ENCODE results near the gene RBM17. TPM values are rescaled to one million over a fixed set of nuclear protein-coding genes. Genes with fewer than 3 reads are reported as not detected.

The RBM17 gene
- total RNA-seq, 1 experiment from 2014 or later: 160 TPM

GRCh38 chr10:6044751-6045313 lies 44.0 kb upstream of the RBM17 start:
- ChIA-PET POLR2A (no interaction called here), CTCF (no interaction called here)
- no peaks in the 10 kb centered on the region for H3K4me1 Mint-ChIP-seq
- H3K36me3 Mint-ChIP-seq: no peaks in the 10 kb centered on the region
- DNase-seq (ENCODE audit: low spot score) (no peak), ATAC-seq (no peak)
- H3K9me3 Mint-ChIP-seq: no peaks in the 10 kb centered on the region
- no peak for TF ChIP-seq NFYB (CRISPR knock-in tag; conservative IDR thresholded peaks at IDR 0.05; ENCODE audit: low read depth)
- TF ChIP-seq HMGXB4 (CRISPR knock-in tag; IDR thresholded peaks at IDR 0.05): no peak
- TF ChIP-seq OVOL2 (CRISPR knock-in tag; IDR thresholded peaks at IDR 0.05; ENCODE audit: borderline replicate concordance): no peak
- TF ChIP-seq ESRRA (CRISPR knock-in tag; IDR thresholded peaks at IDR 0.05; ENCODE audit: borderline replicate concordance): no peak
- no peak for TF ChIP-seq SMAD4 (CRISPR knock-in tag; IDR thresholded peaks at IDR 0.05)
- TF ChIP-seq CDX4 (CRISPR knock-in tag; IDR thresholded peaks at IDR 0.05; ENCODE audit: borderline replicate concordance): no peak
- no peak for TF ChIP-seq NR3C1 (CRISPR knock-in tag; conservative IDR thresholded peaks at IDR 0.05; ENCODE audit: low read depth)
- no peak for TF ChIP-seq ATF3 (CRISPR knock-in tag; conservative IDR thresholded peaks at IDR 0.05)
- no peak for TF ChIP-seq TEAD1 (CRISPR knock-in tag; IDR thresholded peaks at IDR 0.05)
- TF ChIP-seq ETV6 (CRISPR knock-in tag; IDR thresholded peaks at IDR 0.05): no peak
- TF ChIP-seq NR2C2 (CRISPR knock-in tag; IDR thresholded peaks at IDR 0.05): no peak
- TF ChIP-seq FOXP1 (CRISPR knock-in tag; IDR thresholded peaks at IDR 0.05; ENCODE audit: borderline replicate concordance): no peak
- no peaks in the 10 kb centered on the region for H3K27me3 Mint-ChIP-seq (ENCODE audit: low read depth)
- no peak overlapping the region for H3K4me3 Mint-ChIP-seq
- no peak overlapping the region for H3K27ac Mint-ChIP-seq

- Mint-ChIP-seq H3K9me3 (no peaks in the 10 kb centered on the region), H3K27me3 (ENCODE audit: low read depth) (no peaks in the 10 kb centered on the region), H3K4me3 (no peak overlapping the region), H3K36me3 (no peaks in the 10 kb centered on the region), H3K27ac (no peak overlapping the region), H3K4me1 (no peaks in the 10 kb centered on the region)
- POLR2A ChIA-PET: no interaction called here
- DNase-seq (ENCODE audit: low spot score) (no peak), ATAC-seq (no peak)
- CTCF ChIA-PET: no interaction called here
- no peak for TF ChIP-seq ZSCAN18 (CRISPR knock-in tag; IDR thresholded peaks at IDR 0.05)
- no peak for TF ChIP-seq CDX4 (CRISPR knock-in tag; IDR thresholded peaks at IDR 0.05; ENCODE audit: borderline replicate concordance)
- no peak for TF ChIP-seq ZNF396 (CRISPR knock-in tag; IDR thresholded peaks at IDR 0.05; ENCODE audit: borderline replicate concordance)
- no peak for TF ChIP-seq ATF1 (CRISPR knock-in tag; IDR thresholded peaks at IDR 0.05)
- TF ChIP-seq JAZF1 (CRISPR knock-in tag; IDR thresholded peaks at IDR 0.05): no peak
- no peak for TF ChIP-seq E2F1 (CRISPR knock-in tag; IDR thresholded peaks at IDR 0.05)
- TF ChIP-seq EMX1 (CRISPR knock-in tag; IDR thresholded peaks at IDR 0.05): no peak
- no peak for TF ChIP-seq SMAD3 (CRISPR knock-in tag; IDR thresholded peaks at IDR 0.05; ENCODE audit: borderline replicate concordance)
- no peak for TF ChIP-seq PRDM15 (CRISPR knock-in tag; IDR thresholded peaks at IDR 0.05)
- TF ChIP-seq ZNF416 (CRISPR knock-in tag; IDR thresholded peaks at IDR 0.05): no peak
- TF ChIP-seq MLX (CRISPR knock-in tag; IDR thresholded peaks at IDR 0.05): no peak
- TF ChIP-seq SP1 (CRISPR knock-in tag; conservative IDR thresholded peaks at IDR 0.05): no peak
- TF ChIP-seq ZNF263 (CRISPR knock-in tag; IDR thresholded peaks at IDR 0.05; ENCODE audit: low read depth): no peak
- TF ChIP-seq KAT7 (CRISPR knock-in tag; IDR thresholded peaks at IDR 0.05; ENCODE audit: borderline replicate concordance): no peak
- no peak for TF ChIP-seq RORB (CRISPR knock-in tag; IDR thresholded peaks at IDR 0.05)
Measured at GRCh38 chr10:6045314-6045848, 43.5 kb upstream of the RBM17 start.
